ENCODE measurements around the gene ATP8B3. TPM values are rescaled to one million over a fixed set of nuclear protein-coding genes. Genes with fewer than 3 reads are reported as not detected.

The ATP8B3 gene
- total and polyA plus RNA-seq, 2 of the 13 experiments (the other 11 are each of a cell fraction or from before 2014, with no cell fraction given): 2.6 to 5.9 TPM

DNA sequence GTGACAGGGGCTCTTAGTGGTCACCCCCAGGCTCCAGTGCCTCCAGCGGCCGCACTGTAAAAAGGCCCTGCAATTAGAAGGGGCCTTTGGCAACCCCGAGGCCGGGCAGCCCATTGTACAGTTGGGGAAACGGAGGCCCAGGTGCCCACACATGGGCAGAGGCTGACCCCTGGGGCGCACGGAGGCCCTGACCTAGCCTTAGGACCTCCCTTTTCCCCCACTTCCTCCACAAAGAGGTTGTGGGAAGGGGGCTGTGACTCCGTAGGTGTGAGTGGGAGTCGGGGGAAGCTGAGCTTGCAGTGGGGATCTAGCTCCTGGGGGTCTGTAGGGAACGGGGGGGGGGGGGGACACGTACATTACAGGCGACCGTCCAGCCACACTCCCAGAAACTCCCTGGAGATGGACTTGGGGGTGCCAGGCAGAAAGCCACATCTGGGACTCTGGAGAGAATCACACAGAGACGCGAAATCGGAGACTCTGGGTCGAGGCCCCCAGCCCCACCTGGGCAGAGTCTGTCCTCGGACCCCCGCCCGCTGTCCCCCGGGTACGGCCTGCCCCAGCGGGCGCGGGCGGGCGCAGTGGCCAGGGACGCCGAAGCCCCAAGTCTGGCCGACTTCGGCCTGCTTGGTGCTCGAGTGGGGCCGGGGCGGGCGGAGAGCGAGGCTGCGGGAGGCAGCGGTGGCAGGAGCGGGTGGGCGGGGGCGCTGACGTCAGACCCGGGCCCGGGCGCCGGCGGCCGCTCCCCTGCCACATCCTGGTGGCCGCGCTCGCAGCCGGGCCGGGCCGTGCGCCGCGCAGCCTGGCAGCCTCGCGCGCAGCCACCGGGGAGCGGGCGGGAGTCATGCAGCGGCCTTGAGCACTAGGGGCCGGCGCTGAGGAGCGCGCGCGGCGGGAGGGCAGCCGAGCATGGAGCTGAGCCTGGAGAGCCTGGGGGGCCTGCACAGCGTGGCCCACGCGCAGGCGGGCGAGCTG is 59.0 kb downstream of the ATP8B3 start, which contains the start of gene ONECUT3:
TSS of gene ONECUT3 (plus strand) at position 750 of the 972 bp plus-strand sequence. CDS start at position 907, 157 bp downstream.
- ATAC-seq: no peak
- CTCF ChIA-PET (ENCODE audit: low intra/inter-chr PET ratio, low total read pairs): no interaction called here
- Histone ChIP-seq H4K20me1 (ENCODE audit: insufficient read depth, low read length) (no peaks in the 10 kb centered on the region; the same call in 1 of the 2 replicates), H3K27me3 (ENCODE audit: control insufficient read depth in 1 of 2, insufficient read depth in 2 of 2, low read length in 2 of 2) (peaks cover 15 to 79% of the 10 kb centered on the region in 2 experiments), H3K4me2 (ENCODE audit: low read depth, low read length) (no peak within 1 kb of the TSS), H2AFZ (ENCODE audit: low read length) (no peak within 1 kb of the TSS), H3K79me2 (ENCODE audit: insufficient read depth, low read length) (no peaks in the 10 kb centered on the region), H3K27ac (ENCODE audit: extremely low read length, insufficient read depth, low read length) (no peak within 1 kb of the TSS), H3K9me3 (ENCODE audit: low read length) (no peaks in the 10 kb centered on the region), H3K36me3 (replicated peaks in 1 of 2; ENCODE audit: control insufficient read depth in 1 of 2, insufficient read depth in 2 of 2, low read length in 2 of 2) (no peaks in the 10 kb centered on the region), H3K4me1 (ENCODE audit: insufficient read depth, low read length) (no peaks in the 10 kb centered on the region), H3K4me3 (replicated peaks in 1 of 3; ENCODE audit: insufficient read depth in 1 of 3, low read depth in 2 of 3, low read length in 3 of 3) (no peak within 1 kb of the TSS), H3K9ac (ENCODE audit: insufficient read depth, low read depth, low read length) (no peak within 1 kb of the TSS)
- FAIRE-seq: no peak
- BruUV-seq (replicated peaks): no TSS peak
- intact Hi-C loops (cut with micrococcal nuclease; ENCODE audit: unreplicated experiment) (no loop called here), in situ Hi-C loops (cut with HindIII; ENCODE audit: extremely low pct_ligation_motif_present, low pct_unique_long_range_greater_than_20kb) (no loop called here)
- TF ChIP-seq ZFY (CRISPR knock-in tag; IDR thresholded peaks at IDR 0.05) (0 out of 2 replicates have a peak, but pooled peaks have one; percentile 4), ZSCAN22 (CRISPR knock-in tag; IDR thresholded peaks at IDR 0.05) (no peak), ZNF563 (CRISPR knock-in tag; IDR thresholded peaks at IDR 0.05) (no peak), ZNF530 (CRISPR knock-in tag; IDR thresholded peaks at IDR 0.05; ENCODE audit: low read depth) (no peak)
- TF ChIP-seq, protein P1, sequence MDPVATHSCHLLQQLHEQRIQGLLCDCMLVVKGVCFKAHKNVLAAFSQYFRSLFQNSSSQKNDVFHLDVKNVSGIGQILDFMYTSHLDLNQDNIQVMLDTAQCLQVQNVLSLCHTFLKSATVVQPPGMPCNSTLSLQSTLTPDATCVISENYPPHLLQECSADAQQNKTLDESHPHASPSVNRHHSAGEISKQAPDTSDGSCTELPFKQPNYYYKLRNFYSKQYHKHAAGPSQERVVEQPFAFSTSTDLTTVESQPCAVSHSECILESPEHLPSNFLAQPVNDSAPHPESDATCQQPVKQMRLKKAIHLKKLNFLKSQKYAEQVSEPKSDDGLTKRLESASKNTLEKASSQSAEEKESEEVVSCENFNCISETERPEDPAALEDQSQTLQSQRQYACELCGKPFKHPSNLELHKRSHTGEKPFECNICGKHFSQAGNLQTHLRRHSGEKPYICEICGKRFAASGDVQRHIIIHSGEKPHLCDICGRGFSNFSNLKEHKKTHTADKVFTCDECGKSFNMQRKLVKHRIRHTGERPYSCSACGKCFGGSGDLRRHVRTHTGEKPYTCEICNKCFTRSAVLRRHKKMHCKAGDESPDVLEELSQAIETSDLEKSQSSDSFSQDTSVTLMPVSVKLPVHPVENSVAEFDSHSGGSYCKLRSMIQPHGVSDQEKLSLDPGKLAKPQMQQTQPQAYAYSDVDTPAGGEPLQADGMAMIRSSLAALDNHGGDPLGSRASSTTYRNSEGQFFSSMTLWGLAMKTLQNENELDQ (CRISPR knock-in tag; IDR thresholded peaks at IDR 0.05; ENCODE audit: borderline replicate concordance): no peak
- TF ChIP-seq, protein P2, sequence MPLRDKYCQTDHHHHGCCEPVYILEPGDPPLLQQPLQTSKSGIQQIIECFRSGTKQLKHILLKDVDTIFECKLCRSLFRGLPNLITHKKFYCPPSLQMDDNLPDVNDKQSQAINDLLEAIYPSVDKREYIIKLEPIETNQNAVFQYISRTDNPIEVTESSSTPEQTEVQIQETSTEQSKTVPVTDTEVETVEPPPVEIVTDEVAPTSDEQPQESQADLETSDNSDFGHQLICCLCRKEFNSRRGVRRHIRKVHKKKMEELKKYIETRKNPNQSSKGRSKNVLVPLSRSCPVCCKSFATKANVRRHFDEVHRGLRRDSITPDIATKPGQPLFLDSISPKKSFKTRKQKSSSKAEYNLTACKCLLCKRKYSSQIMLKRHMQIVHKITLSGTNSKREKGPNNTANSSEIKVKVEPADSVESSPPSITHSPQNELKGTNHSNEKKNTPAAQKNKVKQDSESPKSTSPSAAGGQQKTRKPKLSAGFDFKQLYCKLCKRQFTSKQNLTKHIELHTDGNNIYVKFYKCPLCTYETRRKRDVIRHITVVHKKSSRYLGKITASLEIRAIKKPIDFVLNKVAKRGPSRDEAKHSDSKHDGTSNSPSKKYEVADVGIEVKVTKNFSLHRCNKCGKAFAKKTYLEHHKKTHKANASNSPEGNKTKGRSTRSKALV (CRISPR knock-in tag; IDR thresholded peaks at IDR 0.05): peak; percentile 77; the same call in 1 of the 2 replicates
- POLR2A ChIA-PET: no interaction called here
- 6% methylated on average over 6 of the region's 77 CpGs for WGBS (ENCODE audit: low lambda C conversion rate)
- DNase-seq (ENCODE audit: low spot score): no peak
